ENCODE data around the gene SUMO1.

Gene SUMO1

DNA sequence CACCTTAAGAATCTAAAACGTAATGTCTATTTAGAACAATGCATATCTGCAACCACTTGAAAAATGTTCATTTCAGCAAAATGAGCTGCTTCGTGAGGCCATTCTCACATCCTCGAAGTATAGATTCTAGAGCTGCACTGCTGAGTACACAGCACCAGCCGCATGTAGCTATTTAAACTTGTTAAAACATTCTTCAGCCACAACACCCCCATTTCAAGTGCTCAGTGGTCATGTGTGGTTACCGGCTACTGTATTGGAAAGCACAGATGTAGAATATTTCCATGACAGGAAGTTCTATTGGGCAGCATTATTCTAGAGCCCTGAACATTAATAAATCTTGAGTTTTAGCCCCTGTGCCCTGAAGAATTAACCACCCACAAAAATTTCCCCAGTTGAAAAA lies 35.0 kb downstream of the SUMO1 start:
- no peak overlapping the region for H3K4me3 ChIP-seq (IDR thresholded peaks at IDR 0.05; ENCODE audit: insufficient read depth, low read depth, low read length)
- TF ChIP-seq, protein P1, sequence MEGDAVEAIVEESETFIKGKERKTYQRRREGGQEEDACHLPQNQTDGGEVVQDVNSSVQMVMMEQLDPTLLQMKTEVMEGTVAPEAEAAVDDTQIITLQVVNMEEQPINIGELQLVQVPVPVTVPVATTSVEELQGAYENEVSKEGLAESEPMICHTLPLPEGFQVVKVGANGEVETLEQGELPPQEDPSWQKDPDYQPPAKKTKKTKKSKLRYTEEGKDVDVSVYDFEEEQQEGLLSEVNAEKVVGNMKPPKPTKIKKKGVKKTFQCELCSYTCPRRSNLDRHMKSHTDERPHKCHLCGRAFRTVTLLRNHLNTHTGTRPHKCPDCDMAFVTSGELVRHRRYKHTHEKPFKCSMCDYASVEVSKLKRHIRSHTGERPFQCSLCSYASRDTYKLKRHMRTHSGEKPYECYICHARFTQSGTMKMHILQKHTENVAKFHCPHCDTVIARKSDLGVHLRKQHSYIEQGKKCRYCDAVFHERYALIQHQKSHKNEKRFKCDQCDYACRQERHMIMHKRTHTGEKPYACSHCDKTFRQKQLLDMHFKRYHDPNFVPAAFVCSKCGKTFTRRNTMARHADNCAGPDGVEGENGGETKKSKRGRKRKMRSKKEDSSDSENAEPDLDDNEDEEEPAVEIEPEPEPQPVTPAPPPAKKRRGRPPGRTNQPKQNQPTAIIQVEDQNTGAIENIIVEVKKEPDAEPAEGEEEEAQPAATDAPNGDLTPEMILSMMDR (conservative IDR thresholded peaks at IDR 0.05; ENCODE audit: low read depth, low read length): no peak
- no peaks in the 10 kb centered on the region for H3K4me1 ChIP-seq (ENCODE audit: low read depth, poor library complexity, severe bottlenecking)
- H2AFZ ChIP-seq (ENCODE audit: low read depth): no peak overlapping the region
- no peaks in the 10 kb centered on the region for H3K79me2 ChIP-seq (ENCODE audit: insufficient read depth, low read depth)
- H3K36me3 ChIP-seq (ENCODE audit: insufficient read depth): no peaks in the 10 kb centered on the region
- H4K20me1 ChIP-seq (ENCODE audit: insufficient read depth): no peaks in the 10 kb centered on the region
- no peak overlapping the region for H3K4me2 ChIP-seq
- no peak overlapping the region for H3K27ac ChIP-seq
- no peak overlapping the region for H3K9ac ChIP-seq
- no peaks in the 10 kb centered on the region for H3K27me3 ChIP-seq (ENCODE audit: insufficient read depth, low read depth)

DNA sequence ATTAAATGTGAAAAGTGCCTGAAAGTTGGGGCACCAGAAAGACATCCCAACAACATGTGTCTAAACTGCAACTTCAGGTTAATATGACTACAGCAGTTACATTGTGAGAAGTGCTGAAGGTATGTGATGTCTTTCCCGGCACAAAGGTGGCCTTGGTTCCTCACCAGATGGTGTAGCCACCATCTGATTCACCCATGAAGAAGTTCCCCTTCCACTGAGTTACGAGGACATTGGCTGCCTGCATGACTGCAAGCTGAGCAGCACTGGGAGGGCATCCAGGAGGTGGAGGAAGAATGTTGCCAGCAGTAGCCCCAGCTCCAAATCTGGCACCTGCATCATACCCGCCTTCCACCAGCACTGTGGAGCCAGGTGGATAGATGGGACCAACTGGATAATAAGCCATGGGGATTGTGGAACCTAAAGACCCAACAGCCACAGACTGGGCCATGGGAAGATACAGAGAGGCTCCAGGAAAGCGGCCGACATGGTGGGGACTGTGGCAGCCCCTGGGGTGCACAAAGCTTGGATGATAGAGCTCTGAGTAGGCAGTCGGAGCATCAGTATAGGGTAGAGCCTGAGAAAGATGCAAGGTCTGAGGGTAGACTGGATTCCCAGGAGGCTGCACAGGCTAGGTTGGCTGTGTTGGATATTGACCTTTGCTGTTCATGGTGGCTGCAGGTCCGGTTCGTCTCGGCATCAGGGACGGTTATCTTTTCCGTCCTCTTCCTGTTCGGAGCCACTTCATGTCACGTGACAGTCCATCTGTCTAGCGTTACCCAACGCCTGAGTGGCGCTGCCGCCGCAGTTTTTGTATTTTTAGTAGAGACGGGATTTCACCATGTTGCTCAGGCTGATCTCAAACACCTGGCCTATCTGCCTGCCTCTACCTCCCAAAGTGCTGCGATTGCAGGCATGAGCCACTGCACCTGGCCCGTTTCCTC lies 36.9 kb downstream of the SUMO1 start:
- Histone ChIP-seq H3K9ac (no peak overlapping the region), H3K27me3 (ENCODE audit: insufficient read depth, low read depth) (no peaks in the 10 kb centered on the region), H3K36me3 (ENCODE audit: insufficient read depth) (no peaks in the 10 kb centered on the region), H3K27ac (no peak overlapping the region), H4K20me1 (ENCODE audit: insufficient read depth) (no peaks in the 10 kb centered on the region), H3K4me3 (IDR thresholded peaks at IDR 0.05; ENCODE audit: insufficient read depth, low read depth, low read length) (no peak overlapping the region), H3K4me1 (ENCODE audit: low read depth, poor library complexity, severe bottlenecking) (no peaks in the 10 kb centered on the region), H2AFZ (ENCODE audit: low read depth) (no peak overlapping the region), H3K4me2 (no peak overlapping the region), H3K79me2 (ENCODE audit: insufficient read depth, low read depth) (no peaks in the 10 kb centered on the region)
- TF ChIP-seq, protein P1 (conservative IDR thresholded peaks at IDR 0.05; ENCODE audit: low read depth, low read length): no peak

DNA sequence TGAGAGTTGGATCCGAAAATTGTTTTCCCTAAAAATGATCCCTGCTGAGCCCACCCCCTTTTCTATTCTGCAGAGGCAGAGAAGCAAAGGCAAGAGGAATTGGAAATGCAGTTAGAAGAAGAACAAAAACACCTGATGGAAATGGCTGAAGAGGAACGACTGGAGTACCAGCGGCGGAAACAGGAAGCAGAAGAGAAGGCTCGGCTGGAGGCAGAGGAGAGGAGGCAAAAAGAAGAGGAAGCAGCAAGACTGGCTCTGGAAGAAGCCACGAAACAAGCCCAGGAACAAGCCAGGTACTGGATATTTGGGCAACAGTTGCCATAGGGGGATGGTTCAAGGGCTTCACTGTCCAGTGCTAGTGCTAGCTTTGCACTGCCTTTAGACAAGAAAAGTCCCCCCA lies 41.7 kb downstream of the SUMO1 start:
- Histone ChIP-seq H3K4me3 (IDR thresholded peaks at IDR 0.05; ENCODE audit: insufficient read depth, low read depth, low read length) (no peak overlapping the region), H2AFZ (ENCODE audit: low read depth) (no peak overlapping the region), H3K27me3 (ENCODE audit: insufficient read depth, low read depth) (no peaks in the 10 kb centered on the region), H3K79me2 (ENCODE audit: insufficient read depth, low read depth) (no peaks in the 10 kb centered on the region), H4K20me1 (ENCODE audit: insufficient read depth) (no peaks in the 10 kb centered on the region), H3K27ac (no peak overlapping the region), H3K4me2 (no peak overlapping the region), H3K9ac (no peak overlapping the region), H3K4me1 (ENCODE audit: low read depth, poor library complexity, severe bottlenecking) (no peaks in the 10 kb centered on the region), H3K36me3 (ENCODE audit: insufficient read depth) (no peaks in the 10 kb centered on the region)
- TF ChIP-seq, protein P1 (conservative IDR thresholded peaks at IDR 0.05; ENCODE audit: low read depth, low read length): no peak

DNA sequence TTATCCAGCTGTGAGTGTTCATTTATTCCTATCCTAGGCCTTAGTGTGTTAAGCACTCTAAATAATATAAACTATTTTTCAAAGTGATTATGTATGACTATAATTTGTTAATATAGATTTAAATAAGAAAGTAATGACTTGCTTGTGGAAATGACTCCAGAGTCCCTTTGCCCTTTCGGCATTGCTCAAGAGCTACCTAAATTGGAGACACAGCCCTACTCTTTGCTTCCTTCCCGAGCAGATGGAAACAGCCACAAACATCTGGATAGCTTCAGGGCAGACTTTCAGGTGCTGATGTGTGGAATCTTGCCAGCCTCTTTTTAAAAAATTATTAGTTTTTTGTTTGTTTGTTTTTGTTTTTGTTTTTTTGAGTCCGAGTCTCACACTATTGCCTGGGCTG lies 44.0 kb downstream of the SUMO1 start:
- Histone ChIP-seq H3K36me3 (ENCODE audit: insufficient read depth) (no peaks in the 10 kb centered on the region), H3K9ac (no peak overlapping the region), H3K27me3 (ENCODE audit: insufficient read depth, low read depth) (no peaks in the 10 kb centered on the region), H4K20me1 (ENCODE audit: insufficient read depth) (no peaks in the 10 kb centered on the region), H3K27ac (no peak overlapping the region), H3K4me2 (no peak overlapping the region), H2AFZ (ENCODE audit: low read depth) (no peak overlapping the region), H3K4me1 (ENCODE audit: low read depth, poor library complexity, severe bottlenecking) (no peaks in the 10 kb centered on the region), H3K79me2 (ENCODE audit: insufficient read depth, low read depth) (no peaks in the 10 kb centered on the region), H3K4me3 (IDR thresholded peaks at IDR 0.05; ENCODE audit: insufficient read depth, low read depth, low read length) (no peak overlapping the region)
- TF ChIP-seq, protein P1 (conservative IDR thresholded peaks at IDR 0.05; ENCODE audit: low read depth, low read length): no peak

All from KMS-11 (cell line).